ENCODE data around the gene DIAPH2. TPM values are rescaled to one million over a fixed set of nuclear protein-coding genes. Genes with fewer than 3 reads are reported as not detected.

DIAPH2 gene
- total and polyA plus RNA-seq, 2 donors (not counting 1 experiment from before 2014, with no cell fraction given): 16.8 to 18.5 TPM

DNA sequence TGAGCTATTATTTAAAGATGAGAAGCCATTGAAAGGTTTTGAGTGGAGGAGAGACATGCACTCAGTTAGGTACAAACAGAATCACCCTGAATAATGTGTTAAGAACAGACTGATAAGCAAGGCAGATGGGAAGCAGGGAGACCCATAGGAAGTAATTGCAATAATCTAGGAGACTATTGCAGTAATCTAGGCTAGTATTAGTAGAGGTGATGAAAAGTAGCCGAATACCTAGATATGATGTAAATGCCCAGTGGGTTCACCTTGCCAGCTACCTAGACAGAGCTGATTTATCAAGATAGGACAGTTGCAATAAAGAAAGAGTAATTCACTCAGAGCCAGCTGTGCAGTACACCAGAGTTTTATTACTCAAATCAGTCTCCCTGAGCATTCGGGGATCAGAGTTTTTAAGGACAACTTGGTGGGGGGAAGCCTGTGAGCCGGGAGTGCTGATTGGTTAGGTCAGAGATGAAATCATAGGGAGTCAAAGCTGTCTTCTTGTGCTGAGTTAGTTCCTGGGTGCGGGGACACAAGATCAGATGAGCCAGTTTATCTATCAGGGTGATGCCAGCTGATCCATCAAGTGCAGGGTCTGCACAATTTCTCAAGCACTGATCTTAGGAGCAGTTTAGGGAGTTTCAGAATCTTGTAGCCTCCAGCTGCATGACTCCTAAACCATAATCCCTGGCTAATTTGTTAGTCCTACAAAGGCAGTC lies 626.6 kb downstream of the DIAPH2 start:
- no peaks in the 10 kb centered on the region for H3K36me3 ChIP-seq (ENCODE audit: control insufficient read depth, insufficient read depth, low read length)
- H3K4me3 ChIP-seq (replicated peaks in 1 of 4; ENCODE audit: control extremely low read depth in 1 of 4, insufficient read depth in 1 of 4, low read depth in 3 of 4, low read length in 4 of 4): no peak overlapping the region
- no peak for TF ChIP-seq EZH2 (IDR thresholded peaks at IDR 0.05; ENCODE audit: low read length, missing control alignments)
- TF ChIP-seq, protein P1, sequence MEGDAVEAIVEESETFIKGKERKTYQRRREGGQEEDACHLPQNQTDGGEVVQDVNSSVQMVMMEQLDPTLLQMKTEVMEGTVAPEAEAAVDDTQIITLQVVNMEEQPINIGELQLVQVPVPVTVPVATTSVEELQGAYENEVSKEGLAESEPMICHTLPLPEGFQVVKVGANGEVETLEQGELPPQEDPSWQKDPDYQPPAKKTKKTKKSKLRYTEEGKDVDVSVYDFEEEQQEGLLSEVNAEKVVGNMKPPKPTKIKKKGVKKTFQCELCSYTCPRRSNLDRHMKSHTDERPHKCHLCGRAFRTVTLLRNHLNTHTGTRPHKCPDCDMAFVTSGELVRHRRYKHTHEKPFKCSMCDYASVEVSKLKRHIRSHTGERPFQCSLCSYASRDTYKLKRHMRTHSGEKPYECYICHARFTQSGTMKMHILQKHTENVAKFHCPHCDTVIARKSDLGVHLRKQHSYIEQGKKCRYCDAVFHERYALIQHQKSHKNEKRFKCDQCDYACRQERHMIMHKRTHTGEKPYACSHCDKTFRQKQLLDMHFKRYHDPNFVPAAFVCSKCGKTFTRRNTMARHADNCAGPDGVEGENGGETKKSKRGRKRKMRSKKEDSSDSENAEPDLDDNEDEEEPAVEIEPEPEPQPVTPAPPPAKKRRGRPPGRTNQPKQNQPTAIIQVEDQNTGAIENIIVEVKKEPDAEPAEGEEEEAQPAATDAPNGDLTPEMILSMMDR (conservative IDR thresholded peaks at IDR 0.05 in 1 of 2, IDR thresholded peaks at IDR 0.05 in 1 of 2; ENCODE audit: low read depth in 1 of 2, low read length in 2 of 2): no peak
- no peaks in the 10 kb centered on the region for H4K20me1 ChIP-seq (ENCODE audit: control insufficient read depth, extremely low read depth, insufficient read depth, low read length)
- H3K27me3 ChIP-seq (ENCODE audit: control insufficient read depth, insufficient read depth, low read length): no peaks in the 10 kb centered on the region
- no peak overlapping the region for H3K9ac ChIP-seq (ENCODE audit: insufficient read depth, low read length)
- H3K27ac ChIP-seq (ENCODE audit: insufficient read depth, low read length): no peak overlapping the region
- no peaks in the 10 kb centered on the region for H3K9me3 ChIP-seq (ENCODE audit: control insufficient read depth, insufficient read depth, low read depth, low read length)
- H2AFZ ChIP-seq (ENCODE audit: low read length): no peak overlapping the region
- DNase-seq (ENCODE audit: low read depth in 2 of 2): no peak
- no peak overlapping the region for H3K4me2 ChIP-seq (ENCODE audit: extremely low read depth, insufficient read depth, low read length)
- H3K4me1 ChIP-seq (ENCODE audit: control insufficient read depth, extremely low read depth, insufficient read depth, low read length): no peaks in the 10 kb centered on the region
- H3K79me2 ChIP-seq (ENCODE audit: control insufficient read depth, insufficient read depth, low read length): no peaks in the 10 kb centered on the region

DNA sequence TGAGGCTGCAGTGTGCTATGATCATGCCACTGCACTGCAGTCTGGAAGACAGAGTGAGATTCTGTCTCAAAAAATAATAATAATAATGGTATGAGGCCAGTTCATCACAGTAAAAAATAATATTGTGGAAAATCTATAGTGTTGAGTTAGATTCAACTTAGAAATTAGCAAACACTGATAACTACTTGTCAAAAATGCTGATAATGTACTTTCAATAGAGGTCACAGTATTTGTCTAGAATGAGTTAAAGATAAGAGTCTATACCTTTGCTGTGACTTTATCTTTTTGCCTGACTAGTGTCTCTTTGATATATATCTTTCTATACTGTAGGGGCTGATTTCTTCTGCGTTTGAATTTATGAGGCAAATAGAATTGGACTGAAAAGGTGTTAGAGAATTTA lies 629.7 kb downstream of the DIAPH2 start:
- Histone ChIP-seq H2AFZ (ENCODE audit: low read length) (no peak overlapping the region), H3K9me3 (ENCODE audit: control insufficient read depth, insufficient read depth, low read depth, low read length) (no peaks in the 10 kb centered on the region), H3K9ac (ENCODE audit: insufficient read depth, low read length) (no peak overlapping the region), H3K4me3 (replicated peaks in 1 of 4; ENCODE audit: control extremely low read depth in 1 of 4, insufficient read depth in 1 of 4, low read depth in 3 of 4, low read length in 4 of 4) (no peak overlapping the region), H3K36me3 (ENCODE audit: control insufficient read depth, insufficient read depth, low read length) (no peaks in the 10 kb centered on the region), H3K27ac (ENCODE audit: insufficient read depth, low read length) (no peak overlapping the region), H3K79me2 (ENCODE audit: control insufficient read depth, insufficient read depth, low read length) (no peaks in the 10 kb centered on the region), H3K4me1 (ENCODE audit: control insufficient read depth, extremely low read depth, insufficient read depth, low read length) (no peaks in the 10 kb centered on the region), H4K20me1 (ENCODE audit: control insufficient read depth, extremely low read depth, insufficient read depth, low read length) (no peaks in the 10 kb centered on the region), H3K4me2 (ENCODE audit: extremely low read depth, insufficient read depth, low read length) (no peak overlapping the region), H3K27me3 (ENCODE audit: control insufficient read depth, insufficient read depth, low read length) (no peaks in the 10 kb centered on the region)
- TF ChIP-seq, protein P1 (conservative IDR thresholded peaks at IDR 0.05 in 1 of 2, IDR thresholded peaks at IDR 0.05 in 1 of 2; ENCODE audit: low read depth in 1 of 2, low read length in 2 of 2): no peak
- no peak for TF ChIP-seq EZH2 (IDR thresholded peaks at IDR 0.05; ENCODE audit: low read length, missing control alignments)
- no peak for DNase-seq (ENCODE audit: low read depth in 2 of 2)

DNA sequence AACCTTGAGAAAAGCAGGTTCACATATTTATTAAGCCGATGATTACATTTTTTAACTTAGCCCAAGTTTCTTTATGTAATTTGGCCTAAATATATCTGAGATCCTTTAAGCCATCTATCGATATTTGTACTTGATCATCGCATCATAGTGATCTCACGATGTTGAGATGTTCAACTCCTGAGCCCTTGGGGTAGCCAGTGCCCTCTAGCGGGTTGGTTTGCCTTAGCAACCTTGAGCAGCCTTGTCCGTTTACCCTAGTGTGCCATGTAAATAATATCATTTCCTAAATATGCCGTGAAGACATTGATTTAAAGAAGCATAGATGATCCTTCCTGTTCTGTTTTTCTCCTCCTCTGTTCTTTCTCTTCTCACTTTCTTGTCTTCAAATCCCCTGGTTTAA lies 631.3 kb downstream of the DIAPH2 start:
- H2AFZ ChIP-seq (ENCODE audit: low read length): no peak overlapping the region
- H3K36me3 ChIP-seq (ENCODE audit: control insufficient read depth, insufficient read depth, low read length): no peaks in the 10 kb centered on the region
- H3K79me2 ChIP-seq (ENCODE audit: control insufficient read depth, insufficient read depth, low read length): no peaks in the 10 kb centered on the region
- TF ChIP-seq, protein P1 (conservative IDR thresholded peaks at IDR 0.05 in 1 of 2, IDR thresholded peaks at IDR 0.05 in 1 of 2; ENCODE audit: low read depth in 1 of 2, low read length in 2 of 2): no peak
- no peak for TF ChIP-seq EZH2 (IDR thresholded peaks at IDR 0.05; ENCODE audit: low read length, missing control alignments)
- DNase-seq (ENCODE audit: low read depth in 2 of 2): no peak
- no peaks in the 10 kb centered on the region for H4K20me1 ChIP-seq (ENCODE audit: control insufficient read depth, extremely low read depth, insufficient read depth, low read length)
- no peak overlapping the region for H3K4me2 ChIP-seq (ENCODE audit: extremely low read depth, insufficient read depth, low read length)
- no peak overlapping the region for H3K27ac ChIP-seq (ENCODE audit: insufficient read depth, low read length)
- no peak overlapping the region for H3K9ac ChIP-seq (ENCODE audit: insufficient read depth, low read length)
- no peaks in the 10 kb centered on the region for H3K27me3 ChIP-seq (ENCODE audit: control insufficient read depth, insufficient read depth, low read length)
- H3K4me3 ChIP-seq (replicated peaks in 1 of 4; ENCODE audit: control extremely low read depth in 1 of 4, insufficient read depth in 1 of 4, low read depth in 3 of 4, low read length in 4 of 4): no peak overlapping the region
- no peaks in the 10 kb centered on the region for H3K4me1 ChIP-seq (ENCODE audit: control insufficient read depth, extremely low read depth, insufficient read depth, low read length)
- H3K9me3 ChIP-seq (ENCODE audit: control insufficient read depth, insufficient read depth, low read depth, low read length): no peaks in the 10 kb centered on the region

Measured in fibroblast of lung (primary cell).